ENCODE data around the gene SELENOP.

The SELENOP gene

GRCh38 chr5:42772265-42772993 is 39.3 kb downstream of the SELENOP start:
- H3K4me3 ChIP-seq (ENCODE audit: low read length), result no peak overlapping the region

GRCh38 chr5:42770003-42770402 is 41.7 kb downstream of the SELENOP start:
- H3K4me3 ChIP-seq (ENCODE audit: low read length), result no peak overlapping the region
- TF ChIP-seq CTCF (IDR thresholded peaks at IDR 0.05; ENCODE audit: insufficient read depth, low read depth, low read length, missing control alignments), result no peak
- no peak for DNase-seq (ENCODE audit: low read depth)

More at GRCh38 chr5:42772265-42772993, 39.3 kb downstream of the SELENOP start:
- DNase-seq (ENCODE audit: low read depth), result peak; percentile 32
- no peak for TF ChIP-seq CTCF (IDR thresholded peaks at IDR 0.05; ENCODE audit: insufficient read depth, low read depth, low read length, missing control alignments)

GRCh38 chr5:42768106-42768504 is 43.6 kb downstream of the SELENOP start:
- no peak for TF ChIP-seq CTCF (IDR thresholded peaks at IDR 0.05; ENCODE audit: insufficient read depth, low read depth, low read length, missing control alignments)
- DNase-seq (ENCODE audit: low read depth), result no peak
- no peak overlapping the region for H3K4me3 ChIP-seq (ENCODE audit: low read length)

- H3K4me3 ChIP-seq (ENCODE audit: low read length), result no peak overlapping the region
- peak; percentile 37 for DNase-seq (ENCODE audit: low read depth)
- TF ChIP-seq CTCF (IDR thresholded peaks at IDR 0.05; ENCODE audit: insufficient read depth, low read depth, low read length, missing control alignments), result peak; percentile 37
Observed at GRCh38 chr5:42767491-42768105, 44.1 kb downstream of the SELENOP start.

GRCh38 chr5:42761791-42762190 is 49.9 kb downstream of the SELENOP start:
- DNase-seq (ENCODE audit: low read depth), result no peak
- no peak overlapping the region for H3K4me3 ChIP-seq (ENCODE audit: low read length)
- TF ChIP-seq CTCF (IDR thresholded peaks at IDR 0.05; ENCODE audit: insufficient read depth, low read depth, low read length, missing control alignments), result no peak

- H3K4me3 ChIP-seq (ENCODE audit: low read length), result no peak overlapping the region
- TF ChIP-seq CTCF (IDR thresholded peaks at IDR 0.05; ENCODE audit: insufficient read depth, low read depth, low read length, missing control alignments), result no peak
- no peak for DNase-seq (ENCODE audit: low read depth)
Observed at GRCh38 chr5:42760426-42760825, 51.3 kb downstream of the SELENOP start.

Measured in epithelial cell of esophagus (primary cell).